ENCODE results near the gene TBC1D22A. TPM values are rescaled to one million over a fixed set of nuclear protein-coding genes. Genes with fewer than 3 reads are reported as not detected.

The TBC1D22A gene
- total and polyA plus RNA-seq, 9 of the 15 experiments (the other 6 are each of a cell fraction or from before 2014, with no cell fraction given): 0.20 to 11.5 (median 5.2) TPM

DNA sequence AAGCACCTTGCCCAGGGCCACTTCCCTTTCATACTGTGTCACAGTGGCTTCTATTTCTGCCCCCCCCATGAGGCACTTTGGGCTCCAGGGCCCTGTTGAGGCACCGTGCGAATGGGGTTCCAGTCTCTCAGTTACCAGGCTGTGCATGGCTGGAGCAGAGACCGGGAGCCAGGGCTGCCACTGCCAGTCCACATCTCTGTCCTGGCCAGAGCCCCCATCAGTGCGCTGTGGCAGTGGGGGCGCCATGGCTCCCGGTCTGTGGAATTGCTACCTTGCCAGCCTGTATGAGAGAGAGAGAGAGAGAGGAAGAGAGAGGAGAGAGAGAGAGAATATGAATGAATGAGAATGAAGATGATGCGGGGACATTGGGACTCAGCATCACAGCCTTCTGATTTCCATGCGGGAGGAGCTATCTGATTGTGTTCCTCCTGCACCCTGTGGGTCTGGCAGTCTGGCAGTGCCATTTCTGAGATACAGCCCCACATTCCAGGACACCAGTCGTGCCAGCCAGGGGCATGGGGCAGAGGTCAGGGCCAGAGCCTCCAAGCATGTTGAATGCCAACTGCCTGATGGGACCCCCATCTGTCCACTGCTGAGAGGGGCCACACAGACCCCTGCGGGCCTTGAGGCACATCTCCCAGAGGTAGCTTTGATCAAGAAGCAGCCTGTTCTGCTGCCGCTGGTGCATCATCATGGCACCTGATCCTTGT lies 279.8 kb downstream of the TBC1D22A start:
- H3K9ac ChIP-seq (ENCODE audit: insufficient read depth in 1 of 2, low read depth in 2 of 2, low read length in 2 of 2): no peak overlapping the region
- in situ Hi-C loops (cut with MboI) (no loop called here), intact Hi-C loops (cut with micrococcal nuclease) (no loop called here)
- H2AFZ ChIP-seq (ENCODE audit: low read depth, low read length): no peak overlapping the region
- H3K79me2 ChIP-seq (ENCODE audit: control insufficient read depth, insufficient read depth, low read length): no peaks in the 10 kb centered on the region
- WGBS (ENCODE audit: insufficient coverage, low coverage, missing lambda C conversion rate): 56% methylated on average over 8 of the region's 11 CpGs
- FAIRE-seq (no peak), ATAC-seq (no peak), DNase-seq (ENCODE audit: extremely low read depth in 1 of 4, low spot score in 3 of 4) (no peak)
- 0 out of 2 replicates have a peak, but pooled peaks cover 2% of the 10 kb centered on the region for H4K20me1 ChIP-seq (replicated peaks; ENCODE audit: control insufficient read depth, insufficient read depth, low read length)
- H3K27ac ChIP-seq (ENCODE audit: extremely low read depth, low read depth, low read length): no peak overlapping the region
- H3K4me3 ChIP-seq: no peak overlapping the region
- no peaks in the 10 kb centered on the region for H3K36me3 ChIP-seq (ENCODE audit: control insufficient read depth, insufficient read depth, low read length)
- ChIA-PET CTCF (ENCODE audit: low intra/inter-chr PET ratio) (no interaction called here), POLR2A (no interaction called here)
- H3K9me1 ChIP-seq (ENCODE audit: control insufficient read depth, insufficient read depth, low read length): no peaks in the 10 kb centered on the region
- H3K4me1 ChIP-seq (replicated peaks in 1 of 2; ENCODE audit: control insufficient read depth in 2 of 2, insufficient read depth in 2 of 2, low read length in 2 of 2): peaks cover 0 to 14% of the 10 kb centered on the region in 2 experiments; a peak in 2 of 5 replicates
- no TSS peak for BruUV-seq (replicated peaks)
- no peaks in the 10 kb centered on the region for H3K27me3 ChIP-seq (ENCODE audit: control insufficient read depth in 2 of 2, insufficient read depth in 2 of 2, low read length in 2 of 2)
- no peaks in the 10 kb centered on the region for H3K9me3 ChIP-seq (replicated peaks; ENCODE audit: control insufficient read depth, insufficient read depth, low read depth, low read length)
- no peak overlapping the region for H3K4me2 ChIP-seq (ENCODE audit: insufficient read depth, low read length)
- TF ChIP-seq NFRKB (IDR thresholded peaks at IDR 0.05; ENCODE audit: low read depth) (no peak), RAD21 (CRISPR knock-in tag; conservative IDR thresholded peaks at IDR 0.05 in 1 of 2, IDR thresholded peaks at IDR 0.05 in 1 of 2) (no peak), MTF1 (CRISPR knock-in tag; IDR thresholded peaks at IDR 0.05; ENCODE audit: borderline replicate concordance) (no peak), KAT8 (IDR thresholded peaks at IDR 0.05; ENCODE audit: low read depth) (no peak), NCOA2 (IDR thresholded peaks at IDR 0.05; ENCODE audit: partially characterized antibody in 2 of 2) (no peak)

Measured in K562 (cell line).